Glutamatergic neuron (in vitro differentiated cells): Measurements from ENCODE around the gene OTX1. TPM values are rescaled to one million over a fixed set of nuclear protein-coding genes. Genes with fewer than 3 reads are reported as not detected.

Experiments
- DNase-seq: peaks from one replicate; pipeline ENCODE4 v3.0.0; 2022
- H3K27ac Mint-ChIP-seq: one replicate; pipeline ENCODE4 v1.8.0; 2020; ENCODE audit warnings: mild to moderate bottlenecking, mixed read lengths, inconsistent platforms; ENCODE audit not compliant: unreplicated experiment
- H3K27me3 Mint-ChIP-seq: one replicate; pipeline ENCODE4 v1.8.0; 2020; ENCODE audit warnings: mild to moderate bottlenecking, moderate library complexity, mixed read lengths, inconsistent platforms; ENCODE audit not compliant: unreplicated experiment
- H3K36me3 Mint-ChIP-seq: one replicate; pipeline ENCODE4 v1.8.0; 2020; ENCODE audit warnings: mild to moderate bottlenecking, mixed read lengths, inconsistent platforms; ENCODE audit not compliant: unreplicated experiment
- H3K4me1 Mint-ChIP-seq: one replicate; pipeline ENCODE4 v1.8.0; 2020; ENCODE audit warnings: mild to moderate bottlenecking, low read depth, mixed read lengths, inconsistent platforms; ENCODE audit not compliant: unreplicated experiment
- H3K4me3 Mint-ChIP-seq: one replicate; pipeline ENCODE4 v1.8.0; 2020; ENCODE audit warnings: mild to moderate bottlenecking, mixed read lengths, inconsistent platforms; ENCODE audit not compliant: unreplicated experiment
- H3K9me3 Mint-ChIP-seq: one replicate; pipeline ENCODE4 v1.8.0; 2020; ENCODE audit warnings: mild to moderate bottlenecking, moderate library complexity, mixed read lengths, inconsistent platforms; ENCODE audit not compliant: unreplicated experiment
- total RNA-seq: library from RNA; stranded (reverse); fragmentation: NEBNext Ultra II Directional; extraction: Animal tissue kit (Norgen Biotek cat#: 25700); gene quantifications from one replicate; pipeline ENCODE4 v1.2.1, GENCODE V29; 2021; ENCODE audit not compliant: unreplicated experiment
- TF ChIP-seq, protein P1 (sequence below): fragments of 200-600 bp; sonication (generic); IDR thresholded peaks from one replicate; pipeline ENCODE4 v1.5.0; 2021; ENCODE audit not compliant: partially characterized antibody, unreplicated experiment

Gene OTX1
- total RNA-seq, 1 donor from 2014 or later = 0.15 TPM

- H3K4me3 Mint-ChIP-seq = peak overlapping the region; percentile 87
- peaks cover 7% of the 10 kb centered on the region for H3K4me1 Mint-ChIP-seq
- H3K27me3 Mint-ChIP-seq = peaks cover 47% of the 10 kb centered on the region
- peaks cover 21% of the 10 kb centered on the region for H3K9me3 Mint-ChIP-seq
- H3K36me3 Mint-ChIP-seq = peaks cover 7% of the 10 kb centered on the region
- no peak for DNase-seq
- TF ChIP-seq, protein P1, sequence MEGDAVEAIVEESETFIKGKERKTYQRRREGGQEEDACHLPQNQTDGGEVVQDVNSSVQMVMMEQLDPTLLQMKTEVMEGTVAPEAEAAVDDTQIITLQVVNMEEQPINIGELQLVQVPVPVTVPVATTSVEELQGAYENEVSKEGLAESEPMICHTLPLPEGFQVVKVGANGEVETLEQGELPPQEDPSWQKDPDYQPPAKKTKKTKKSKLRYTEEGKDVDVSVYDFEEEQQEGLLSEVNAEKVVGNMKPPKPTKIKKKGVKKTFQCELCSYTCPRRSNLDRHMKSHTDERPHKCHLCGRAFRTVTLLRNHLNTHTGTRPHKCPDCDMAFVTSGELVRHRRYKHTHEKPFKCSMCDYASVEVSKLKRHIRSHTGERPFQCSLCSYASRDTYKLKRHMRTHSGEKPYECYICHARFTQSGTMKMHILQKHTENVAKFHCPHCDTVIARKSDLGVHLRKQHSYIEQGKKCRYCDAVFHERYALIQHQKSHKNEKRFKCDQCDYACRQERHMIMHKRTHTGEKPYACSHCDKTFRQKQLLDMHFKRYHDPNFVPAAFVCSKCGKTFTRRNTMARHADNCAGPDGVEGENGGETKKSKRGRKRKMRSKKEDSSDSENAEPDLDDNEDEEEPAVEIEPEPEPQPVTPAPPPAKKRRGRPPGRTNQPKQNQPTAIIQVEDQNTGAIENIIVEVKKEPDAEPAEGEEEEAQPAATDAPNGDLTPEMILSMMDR = no peak
- H3K27ac Mint-ChIP-seq = peak overlapping the region; percentile 38
Observed at GRCh38 chr2:63049211-63049969, 1.2 kb upstream of the OTX1 start.

DNA sequence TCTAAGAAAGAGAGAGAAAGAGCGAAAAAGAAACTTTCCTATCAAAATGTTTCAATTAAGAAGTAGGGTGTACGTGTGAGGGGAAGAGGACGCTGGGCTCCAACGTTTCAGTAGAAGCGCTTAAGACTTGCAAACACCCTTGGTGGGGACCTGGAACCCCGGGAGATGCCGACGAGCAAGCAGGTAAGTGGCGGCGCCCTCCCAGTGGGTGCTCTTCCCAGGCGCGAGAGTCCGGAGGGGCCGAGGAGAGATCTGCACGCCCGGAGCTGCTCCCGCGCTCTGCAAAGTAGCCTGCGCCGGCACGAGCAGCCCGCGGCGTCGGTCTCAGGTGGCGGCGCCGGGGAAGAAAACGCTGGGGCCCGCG is 678 bp upstream of the OTX1 start:
- H3K9me3 Mint-ChIP-seq = peaks cover 21% of the 10 kb centered on the region
- H3K4me3 Mint-ChIP-seq = peak overlapping the region; percentile 87
- peaks cover 5% of the 10 kb centered on the region for H3K4me1 Mint-ChIP-seq
- no peak for DNase-seq
- TF ChIP-seq, protein P1 = no peak
- peaks cover 47% of the 10 kb centered on the region for H3K27me3 Mint-ChIP-seq
- H3K36me3 Mint-ChIP-seq = peaks cover 7% of the 10 kb centered on the region
- H3K27ac Mint-ChIP-seq = peak overlapping the region; percentile 38

GRCh38 chr2:63051042-63051794 is 588 bp downstream of the OTX1 start:
- peaks cover 5% of the 10 kb centered on the region for H3K4me1 Mint-ChIP-seq
- H3K27me3 Mint-ChIP-seq = peaks cover 49% of the 10 kb centered on the region
- peak; percentile 19 for DNase-seq
- peaks cover 23% of the 10 kb centered on the region for H3K9me3 Mint-ChIP-seq
- no peaks in the 10 kb centered on the region for H3K36me3 Mint-ChIP-seq
- no peak overlapping the region for H3K27ac Mint-ChIP-seq
- TF ChIP-seq, protein P1 = no peak
- peak overlapping the region; percentile 75 for H3K4me3 Mint-ChIP-seq

- TF ChIP-seq, protein P1 = no peak
- H3K27ac Mint-ChIP-seq = no peak overlapping the region
- H3K27me3 Mint-ChIP-seq = peaks cover 49% of the 10 kb centered on the region
- H3K9me3 Mint-ChIP-seq = peaks cover 23% of the 10 kb centered on the region
- peak; percentile 20 for DNase-seq
- H3K4me3 Mint-ChIP-seq = no peak overlapping the region
- H3K4me1 Mint-ChIP-seq = peaks cover 5% of the 10 kb centered on the region
- no peaks in the 10 kb centered on the region for H3K36me3 Mint-ChIP-seq
Observed at GRCh38 chr2:63051795-63052333, 1.2 kb downstream of the OTX1 start.
